GM12875 (cell line): Measurements from ENCODE around the gene TMUB1.

ENCODE experiments used
- H3K4me3 ChIP-seq: one replicate; pipeline ENCODE4 v1.5.1; 2011; ENCODE audit warnings: low read depth, low read length, control low read depth
- CTCF ChIP-seq: IDR thresholded peaks from 2 replicates; pipeline ENCODE4 v1.5.1; 2011; ENCODE audit warnings: low read depth, mild to moderate bottlenecking, control low read depth, inconsistent platforms, low read length, moderate library complexity, borderline replicate concordance; ENCODE audit not compliant: insufficient read depth

TMUB1 gene

GRCh38 chr7:151102991-151103390, 19.7 kb upstream of the TMUB1 start:
- no peak for TF ChIP-seq CTCF
- no peak overlapping the region for H3K4me3 ChIP-seq

GRCh38 chr7:151101621-151102396, 18.5 kb upstream of the TMUB1 start:
- no peak overlapping the region for H3K4me3 ChIP-seq
- TF ChIP-seq CTCF = no peak

GRCh38 chr7:151100921-151101320, 17.6 kb upstream of the TMUB1 start:
- no peak for TF ChIP-seq CTCF

GRCh38 chr7:151099486-151100211, 16.4 kb upstream of the TMUB1 start:
- no peak overlapping the region for H3K4me3 ChIP-seq
- no peak for TF ChIP-seq CTCF

More at GRCh38 chr7:151100921-151101320, 17.6 kb upstream of the TMUB1 start:
- H3K4me3 ChIP-seq = no peak overlapping the region

GRCh38 chr7:151095828-151096475, 12.7 kb upstream of the TMUB1 start:
- no peak overlapping the region for H3K4me3 ChIP-seq
- no peak for TF ChIP-seq CTCF

- TF ChIP-seq CTCF = no peak
Measured at GRCh38 chr7:151095123-151095797, 12.0 kb upstream of the TMUB1 start.

More at GRCh38 chr7:151095123-151095797, 12.0 kb upstream of the TMUB1 start:
- H3K4me3 ChIP-seq = no peak overlapping the region
